GM08714 (cell line): ENCODE results near the gene MRPL57.
"Not testable (repeated sequence)": the region's sequence is repeated elsewhere in the genome, so short reads cannot be mapped to it uniquely, and the experiment has no call there.

Experiments
- H3K4me3 ChIP-seq: fragments of 200-500 bp; sonication (Bioruptor generic); 2 replicates; pipeline ENCODE4 v1.5.1; 2014; ENCODE audit warnings: mild to moderate bottlenecking, low read length, inconsistent platforms
- ZNF274 ChIP-seq: IDR thresholded peaks from 2 replicates; pipeline ENCODE4 v1.6.1; 2012; ENCODE audit warnings: mild to moderate bottlenecking, low read depth, low read length

Gene MRPL57

DNA sequence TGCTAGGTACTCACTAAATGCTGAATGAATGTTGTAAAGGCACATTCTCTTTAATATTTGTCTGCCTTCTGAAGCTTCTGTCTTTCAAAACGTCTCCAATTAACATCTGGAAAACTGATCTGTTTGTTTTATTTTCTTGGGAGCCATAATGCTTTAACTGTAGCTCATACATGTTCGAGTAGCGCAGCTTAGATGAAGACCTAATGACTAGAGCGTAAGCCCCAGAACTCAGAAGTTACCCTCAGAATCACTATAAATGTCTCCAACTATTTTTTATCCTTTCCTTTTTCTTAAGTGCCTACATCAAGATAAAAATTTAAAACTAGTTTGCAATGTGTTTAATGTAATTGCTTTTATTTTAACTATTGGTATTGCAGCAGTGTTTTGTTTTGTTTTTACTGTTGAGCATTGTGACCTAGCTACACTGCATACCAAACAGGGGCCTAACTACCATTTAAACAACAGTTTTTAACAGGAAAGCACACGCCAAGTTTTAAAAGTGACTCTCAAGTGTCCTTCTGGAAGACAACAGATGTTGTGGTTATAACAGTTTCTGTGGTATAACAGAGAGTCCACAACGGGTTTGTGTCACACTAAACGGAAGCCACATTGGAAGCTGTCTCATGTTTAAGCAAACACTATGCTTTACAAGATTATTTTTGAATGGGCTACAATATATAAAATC is 42.0 kb downstream of the MRPL57 start:
- no peak for TF ChIP-seq ZNF274
- no peak overlapping the region for H3K4me3 ChIP-seq

DNA sequence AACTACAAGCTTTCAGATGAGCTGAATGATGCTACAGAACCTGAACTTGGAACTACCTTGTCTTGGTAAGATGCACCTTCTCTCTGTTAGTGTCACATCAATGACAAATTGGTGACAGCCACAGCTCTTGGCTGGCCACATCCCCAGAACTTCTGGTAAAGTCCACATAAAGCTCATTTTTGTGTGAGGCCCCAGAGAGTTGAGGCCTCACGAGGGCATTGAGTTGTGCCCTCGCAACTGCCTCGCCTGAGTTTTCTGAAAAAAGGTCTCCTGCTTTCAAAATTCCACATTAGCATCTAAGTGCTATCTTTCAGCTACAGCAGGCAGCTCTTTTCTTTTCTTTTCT is 42.6 kb downstream of the MRPL57 start:
- no peak for TF ChIP-seq ZNF274
- no peak overlapping the region; the same call in 1 of the 2 replicates for H3K4me3 ChIP-seq

DNA sequence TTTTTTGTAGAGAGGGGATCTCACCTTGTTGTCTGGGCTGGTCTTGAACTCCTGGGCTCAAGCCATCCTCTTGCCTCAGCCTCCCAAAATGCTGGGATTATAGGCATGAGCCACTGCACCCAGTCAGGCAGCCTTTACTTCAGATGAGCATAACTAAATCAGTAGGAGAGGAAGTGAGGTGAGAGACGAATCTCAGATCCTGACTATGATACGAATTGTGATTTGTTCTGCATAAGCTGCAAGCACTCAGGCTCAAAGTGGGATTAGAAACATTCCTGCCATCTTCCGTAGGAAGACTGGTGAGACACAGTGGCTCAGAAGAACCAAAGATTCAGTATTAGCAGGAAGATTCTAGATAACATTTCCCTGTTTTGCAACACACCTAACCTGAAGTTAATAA is 43.3 kb downstream of the MRPL57 start:
- not testable (repeated sequence) for H3K4me3 ChIP-seq

DNA sequence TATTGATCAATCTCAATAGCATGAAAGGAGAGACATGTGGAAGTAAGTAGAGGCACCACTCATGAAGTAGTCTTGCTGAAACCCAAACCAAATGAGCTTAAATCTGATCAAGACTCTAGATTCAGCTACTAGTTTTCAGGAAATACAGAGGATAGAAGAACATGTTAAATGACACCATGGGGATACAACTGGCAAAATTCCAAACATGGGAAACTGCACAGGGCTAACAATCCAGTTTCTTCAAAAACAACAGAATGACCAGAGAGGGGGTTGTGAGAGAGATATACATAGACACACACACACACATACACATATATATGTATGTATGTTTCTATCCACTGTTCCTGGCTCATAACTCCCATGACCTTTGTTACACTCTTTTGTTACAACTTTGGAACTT is 44.8 kb downstream of the MRPL57 start:
- no peak for TF ChIP-seq ZNF274
- H3K4me3 ChIP-seq, result no peak overlapping the region

DNA sequence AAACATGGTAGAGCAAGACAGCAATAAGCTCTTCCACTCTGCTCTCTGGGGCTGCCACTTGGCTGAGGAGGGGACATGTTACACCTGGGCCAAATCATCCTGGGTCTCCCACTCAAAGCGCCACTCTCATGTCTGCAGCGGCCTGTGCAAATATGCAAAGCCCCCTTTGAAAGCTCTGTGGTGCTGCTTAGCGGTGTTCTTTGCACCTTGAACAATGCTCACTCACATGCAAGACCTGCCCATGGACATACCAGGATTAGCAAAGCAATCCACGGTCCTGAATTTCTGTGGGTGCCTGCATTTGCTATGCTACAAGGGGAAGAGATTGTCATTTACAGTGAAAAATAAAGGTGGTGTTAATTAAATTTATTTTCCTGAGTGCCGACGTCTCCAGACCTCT is 48.6 kb downstream of the MRPL57 start:
- no peak for TF ChIP-seq ZNF274
- H3K4me3 ChIP-seq, result no peak overlapping the region

DNA sequence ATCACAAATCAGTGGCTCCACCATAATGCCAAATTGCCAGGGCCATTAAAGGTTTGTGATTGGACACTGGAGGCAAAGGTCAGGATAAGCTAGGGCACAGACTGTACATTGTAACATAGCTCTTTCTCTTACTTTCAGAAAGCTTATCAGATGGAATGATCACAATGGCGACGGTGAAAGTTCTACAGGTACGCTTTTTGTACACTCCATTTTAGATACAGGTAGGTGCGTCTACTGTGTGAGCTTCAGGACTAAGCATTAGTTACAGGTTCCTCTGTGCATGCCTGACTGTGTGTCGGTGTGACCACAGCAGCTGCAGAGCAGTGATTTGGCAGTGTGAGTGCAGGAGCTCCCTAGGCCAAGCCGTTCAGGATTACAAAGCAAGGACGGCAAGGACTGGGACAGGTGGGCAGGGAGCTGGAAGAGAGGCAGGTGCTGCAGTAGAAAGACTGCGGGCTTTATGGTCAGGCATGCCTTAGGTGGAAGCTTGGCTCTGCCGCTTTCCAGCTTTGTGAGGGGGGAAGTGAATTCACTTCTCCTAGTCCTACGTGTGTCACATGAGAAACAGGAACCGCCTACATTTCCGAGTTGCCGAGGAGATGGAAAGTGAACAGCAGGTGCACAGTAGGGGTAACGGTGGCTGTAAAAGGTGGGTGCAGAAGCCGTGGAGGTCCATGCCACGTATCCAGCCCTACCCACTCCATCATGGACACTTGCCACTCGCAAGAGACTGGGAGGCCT is 49.6 kb downstream of the MRPL57 start:
- H3K4me3 ChIP-seq, result no peak overlapping the region
- no peak for TF ChIP-seq ZNF274

DNA sequence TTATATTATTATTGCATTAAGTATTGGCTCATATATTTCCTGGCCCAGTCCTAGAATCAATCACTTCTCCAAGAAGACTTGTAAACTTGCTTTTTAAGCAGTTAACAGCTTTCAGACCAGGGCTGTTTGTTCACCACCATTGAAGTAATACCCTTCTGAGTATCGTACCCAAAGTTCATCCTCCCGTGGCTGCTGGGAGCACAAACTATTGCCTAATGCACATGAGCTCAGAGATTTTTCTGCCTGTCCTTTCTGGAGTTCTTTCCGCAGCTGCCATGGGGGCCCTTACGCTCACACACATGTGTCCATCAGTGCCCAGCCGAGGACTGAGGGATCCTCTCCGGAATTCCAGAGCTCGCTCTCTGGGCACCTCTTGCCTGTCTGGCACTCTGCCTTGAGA is 51.5 kb downstream of the MRPL57 start:
- TF ChIP-seq ZNF274, result no peak
- H3K4me3 ChIP-seq, result no peak overlapping the region
